ENCODE measurements around the gene SSBP2. TPM values are rescaled to one million over a fixed set of nuclear protein-coding genes. Genes with fewer than 3 reads are reported as not detected.

Gene SSBP2
- total RNA-seq, 2 donors from 2014 or later, result 11.1 to 28.0 TPM

DNA sequence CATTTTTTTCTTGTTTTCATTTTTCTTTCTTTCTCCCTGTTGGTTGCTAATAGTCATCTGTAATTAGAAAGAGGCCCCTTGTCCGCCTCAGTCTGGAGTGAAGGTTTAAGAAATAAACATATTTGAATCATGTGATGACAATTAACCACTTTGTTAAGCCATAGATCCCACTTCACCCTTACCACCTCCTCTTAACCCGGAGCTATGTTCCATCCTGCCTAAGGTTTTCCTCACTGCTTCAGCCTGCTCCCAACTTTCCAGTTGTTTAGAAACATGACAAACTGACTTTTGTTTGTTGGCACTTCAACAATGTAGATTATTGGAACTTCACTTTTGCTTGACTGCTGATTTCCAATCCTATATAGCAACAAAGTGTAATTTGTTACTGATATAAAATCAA lies 37.4 kb upstream of the SSBP2 start:
- no peak for TF ChIP-seq CTCF (IDR thresholded peaks at IDR 0.05)
- Histone ChIP-seq H3K4me1 (no peaks in the 10 kb centered on the region), H3K27ac (peak overlapping the region; percentile 10), H3K9me3 (no peaks in the 10 kb centered on the region), H3K27me3 (no peaks in the 10 kb centered on the region), H3K4me3 (no peak overlapping the region), H3K9ac (ENCODE audit: low read depth in 2 of 2, low read length in 2 of 2) (no peak overlapping the region), H3K36me3 (no peaks in the 10 kb centered on the region)
- no peak for DNase-seq
- intact Hi-C loops (cut with DNase I), result loop anchor here (5.0 kb wide), 1 partner anchor 59 kb away; no protein-coding TSS in a partner anchor

- Histone ChIP-seq H3K9me3 (no peaks in the 10 kb centered on the region), H3K27me3 (no peaks in the 10 kb centered on the region), H3K4me1 (no peaks in the 10 kb centered on the region), H3K9ac (ENCODE audit: low read depth in 2 of 2, low read length in 2 of 2) (no peak overlapping the region), H3K4me3 (no peak overlapping the region), H3K27ac (peak overlapping the region; percentile 10), H3K36me3 (no peaks in the 10 kb centered on the region)
- intact Hi-C loops (cut with DNase I), result loop anchor here (2.0 to 5.0 kb wide), 2 partner anchors 37 to 60 kb away; partner anchors contain the start of gene SSBP2
- no peak for TF ChIP-seq CTCF (IDR thresholded peaks at IDR 0.05)
- peak; percentile 63 for DNase-seq
Observed at GRCh38 chr5:81787474-81788242, 36.8 kb upstream of the SSBP2 start.

DNA sequence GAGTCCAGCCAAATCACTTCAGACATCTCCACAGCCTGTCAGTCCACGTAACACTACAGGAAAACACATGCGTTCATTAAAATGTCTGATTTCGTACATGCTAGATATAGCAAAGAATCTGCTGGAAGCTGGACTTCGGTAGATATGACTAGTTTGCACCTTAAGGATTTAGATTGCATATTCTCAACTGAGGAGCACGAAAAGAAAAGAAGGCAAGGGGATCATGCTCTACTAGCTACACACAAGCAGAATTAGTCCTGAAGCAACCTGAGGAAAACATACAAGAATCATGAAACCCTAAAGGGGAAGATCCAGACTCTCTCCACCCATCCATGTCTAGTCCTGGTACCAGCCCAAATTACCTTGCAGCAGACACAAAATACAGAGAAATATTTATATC lies 36.1 kb upstream of the SSBP2 start:
- Histone ChIP-seq H3K9ac (ENCODE audit: low read depth in 2 of 2, low read length in 2 of 2) (no peak overlapping the region), H3K9me3 (no peaks in the 10 kb centered on the region), H3K27ac (no peak overlapping the region), H3K27me3 (no peaks in the 10 kb centered on the region), H3K4me1 (no peaks in the 10 kb centered on the region), H3K36me3 (no peaks in the 10 kb centered on the region), H3K4me3 (no peak overlapping the region)
- TF ChIP-seq CTCF (IDR thresholded peaks at IDR 0.05), result no peak
- DNase-seq, result no peak
- intact Hi-C loops (cut with DNase I), result loop anchor here (2.0 to 5.0 kb wide), 2 partner anchors 36 to 60 kb away; partner anchors contain the start of gene SSBP2

GRCh38 chr5:81786496-81786895 lies 35.6 kb upstream of the SSBP2 start:
- no peak overlapping the region for H3K9ac ChIP-seq (ENCODE audit: low read depth in 2 of 2, low read length in 2 of 2)
- intact Hi-C loops (cut with DNase I), result loop anchor here (2.0 to 5.0 kb wide), 2 partner anchors 36 to 61 kb away; partner anchors contain the start of gene SSBP2
- no peak for DNase-seq
- H3K4me1 ChIP-seq, result no peaks in the 10 kb centered on the region
- no peak overlapping the region for H3K4me3 ChIP-seq
- H3K27ac ChIP-seq, result no peak overlapping the region
- no peaks in the 10 kb centered on the region for H3K27me3 ChIP-seq
- no peak for TF ChIP-seq CTCF (IDR thresholded peaks at IDR 0.05)
- H3K9me3 ChIP-seq, result no peaks in the 10 kb centered on the region
- H3K36me3 ChIP-seq, result no peaks in the 10 kb centered on the region

DNA sequence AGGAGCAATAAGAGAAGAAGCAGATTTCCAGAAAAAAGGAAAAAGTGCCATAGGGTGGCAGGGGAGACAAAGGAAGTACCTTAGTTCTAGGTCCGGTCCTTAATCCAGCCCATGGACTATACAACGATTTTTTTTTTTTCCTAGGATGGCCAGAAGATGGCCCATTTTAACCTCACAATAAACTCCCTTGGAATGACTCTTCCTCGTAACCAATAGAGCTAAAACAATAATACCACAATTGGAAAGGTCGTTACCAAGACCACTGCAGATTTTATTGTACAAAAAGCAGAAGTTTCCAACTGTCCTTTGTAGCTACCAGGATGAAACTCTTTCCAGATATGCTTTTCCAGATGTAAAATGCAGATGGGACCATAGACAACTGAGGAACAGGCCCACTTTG lies 34.4 kb upstream of the SSBP2 start:
- Histone ChIP-seq H3K27ac (no peak overlapping the region), H3K9ac (ENCODE audit: low read depth in 2 of 2, low read length in 2 of 2) (no peak overlapping the region), H3K36me3 (no peaks in the 10 kb centered on the region), H3K9me3 (no peaks in the 10 kb centered on the region), H3K27me3 (no peaks in the 10 kb centered on the region), H3K4me3 (no peak overlapping the region), H3K4me1 (no peaks in the 10 kb centered on the region)
- TF ChIP-seq CTCF (IDR thresholded peaks at IDR 0.05), result no peak
- intact Hi-C loops (cut with DNase I), result loop anchor here (5.0 kb wide), 1 partner anchor 62 kb away; no protein-coding TSS in a partner anchor
- DNase-seq, result no peak

All from colonic mucosa (tissue), 4 donors.